Neutrophil (primary cell): ENCODE data around the gene KRT26.
"Not testable (repeated sequence)": the region's sequence is repeated elsewhere in the genome, so short reads cannot be mapped to it uniquely, and the experiment has no call there.

ENCODE experiments used
- H3K27ac ChIP-seq: fragments of 200-600 bp; sonication (generic); 2 replicates; pipeline ENCODE4 v1.5.1; 2016; ENCODE audit warnings: mild to moderate bottlenecking, moderate library complexity
- H3K27me3 ChIP-seq: fragments of 200-600 bp; sonication (generic); 2 replicates; pipeline ENCODE4 v1.6.0; 2016; ENCODE audit warnings: mild to moderate bottlenecking
- H3K36me3 ChIP-seq: fragments of 200-600 bp; sonication (generic); 2 replicates; pipeline ENCODE4 v1.5.1; 2017
- H3K4me1 ChIP-seq, 2 experiments: fragments of 200-600 bp in 1 of 2; sonication (generic) in 1 of 2; 1 replicate in 1 of 2; 2 replicates in 1 of 2; pipeline versions ENCODE4 v1.5.1 to v1.6.1; 2013 to 2016; ENCODE audit warnings: low read depth in 1 of 2, low read length in 1 of 2, mild to moderate bottlenecking in 1 of 2, moderate library complexity in 1 of 2; ENCODE audit not compliant: control insufficient read depth in 1 of 2, insufficient read depth in 1 of 2
- H3K4me3 ChIP-seq, 2 experiments: fragments of 200-600 bp in 1 of 2; sonication (generic) in 1 of 2; 1 replicate in 1 of 2; 2 replicates in 1 of 2; pipeline ENCODE4 v1.5.1; 2013 to 2016; ENCODE audit warnings: low read depth in 1 of 2, low read length in 1 of 2, mild to moderate bottlenecking in 1 of 2, moderate library complexity in 1 of 2
- H3K9me3 ChIP-seq: fragments of 200-600 bp; sonication (generic); 2 replicates; pipeline ENCODE4 v1.5.1; 2016
- CTCF ChIP-seq: fragments of 200-600 bp; sonication (generic); IDR thresholded peaks from 2 replicates; pipeline ENCODE4 v1.5.1; 2016; ENCODE audit warnings: antibody characterized with exemption

KRT26 gene

GRCh38 chr17:40818343-40818732 lies 46.3 kb upstream of the KRT26 start:
- H3K27ac ChIP-seq, result peak overlapping the region; percentile 71
- H3K4me1 ChIP-seq, result peaks cover 0 to 3% of the 10 kb centered on the region in 2 experiments
- H3K9me3 ChIP-seq, result peaks cover 16% of the 10 kb centered on the region
- peak overlapping the region; percentile 62 to 69 for H3K4me3 ChIP-seq
- no peaks in the 10 kb centered on the region for H3K36me3 ChIP-seq
- H3K27me3 ChIP-seq, result peaks cover 84% of the 10 kb centered on the region
- no peak for TF ChIP-seq CTCF

- H3K36me3 ChIP-seq, result no peaks in the 10 kb centered on the region
- no peak for TF ChIP-seq CTCF
- H3K27me3 ChIP-seq, result peaks cover 84% of the 10 kb centered on the region
- H3K27ac ChIP-seq, result no peak overlapping the region
- H3K9me3 ChIP-seq, result peaks cover 16% of the 10 kb centered on the region
- H3K4me3 ChIP-seq, result no peak overlapping the region
- peaks cover 0 to 3% of the 10 kb centered on the region in 2 experiments for H3K4me1 ChIP-seq
These were observed 45.2 kb upstream of the KRT26 start for GRCh38 chr17:40817103-40817682.

GRCh38 chr17:40816569-40816968 lies 44.6 kb upstream of the KRT26 start:
- peaks cover 0 to 3% of the 10 kb centered on the region in 2 experiments for H3K4me1 ChIP-seq
- no peak for TF ChIP-seq CTCF
- H3K4me3 ChIP-seq, result no peak overlapping the region
- H3K9me3 ChIP-seq, result peaks cover 16% of the 10 kb centered on the region
- no peaks in the 10 kb centered on the region for H3K36me3 ChIP-seq
- no peak overlapping the region for H3K27ac ChIP-seq
- peaks cover 84% of the 10 kb centered on the region for H3K27me3 ChIP-seq

GRCh38 chr17:40815381-40815780 lies 43.4 kb upstream of the KRT26 start:
- Histone ChIP-seq H3K4me1 (peaks cover 0 to 3% of the 10 kb centered on the region in 2 experiments), H3K4me3 (no peak overlapping the region), H3K9me3 (peaks cover 12% of the 10 kb centered on the region), H3K27me3 (peaks cover 84% of the 10 kb centered on the region), H3K27ac (no peak overlapping the region), H3K36me3 (no peaks in the 10 kb centered on the region)
- TF ChIP-seq CTCF, result no peak

GRCh38 chr17:40814657-40815056 lies 42.7 kb upstream of the KRT26 start:
- not testable (repeated sequence) for H3K4me3 ChIP-seq, H3K4me1 ChIP-seq

GRCh38 chr17:40813804-40814203 lies 41.8 kb upstream of the KRT26 start:
- Histone ChIP-seq H3K27ac (no peak overlapping the region), H3K4me3 (no peak overlapping the region), H3K4me1 (peaks cover 0 to 3% of the 10 kb centered on the region in 2 experiments), H3K9me3 (peaks cover 7% of the 10 kb centered on the region), H3K36me3 (no peaks in the 10 kb centered on the region), H3K27me3 (peaks cover 86% of the 10 kb centered on the region)
- no peak for TF ChIP-seq CTCF

More at GRCh38 chr17:40814657-40815056, 42.7 kb upstream of the KRT26 start:
- not testable (repeated sequence) for H3K27ac ChIP-seq, H3K9me3 ChIP-seq, H3K36me3 ChIP-seq
- peaks cover 84% of the 10 kb centered on the region for H3K27me3 ChIP-seq
